ENCODE measurements around the gene ZNF564.

DNA sequence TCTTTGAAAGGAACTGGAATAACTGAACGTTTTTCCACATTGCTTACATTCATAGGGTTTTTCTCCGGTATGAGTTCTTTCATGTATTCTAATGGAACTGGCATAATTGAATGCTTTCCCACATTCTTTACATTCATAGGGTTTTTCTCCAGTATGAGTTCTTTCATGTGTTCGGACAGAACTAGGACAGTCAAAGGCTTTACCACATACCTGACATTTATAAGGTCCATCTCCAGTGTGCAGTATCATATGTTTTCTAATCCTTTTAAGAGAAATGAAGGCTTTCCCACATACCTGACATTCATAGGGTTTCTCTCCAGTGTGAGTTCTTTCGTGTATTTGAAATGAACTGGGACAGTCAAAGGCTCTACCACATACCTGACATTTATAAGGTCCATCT is 24.7 kb downstream of the ZNF564 start:
- no peak for TF ChIP-seq CTCF (IDR thresholded peaks at IDR 0.05; ENCODE audit: low read depth, low read length, poor library complexity, severe bottlenecking)
- no peak for TF ChIP-seq EZH2phosphoT487 (IDR thresholded peaks at IDR 0.05; ENCODE audit: borderline replicate concordance, low read length)

Data from DOHH2 (cell line).